ENCODE measurements around the gene CGNL1.

CGNL1 gene

GRCh38 chr15:57496946-57497869, 120.9 kb downstream of the CGNL1 start:
- no peak for DNase-seq (ENCODE audit: low read depth)

DNA sequence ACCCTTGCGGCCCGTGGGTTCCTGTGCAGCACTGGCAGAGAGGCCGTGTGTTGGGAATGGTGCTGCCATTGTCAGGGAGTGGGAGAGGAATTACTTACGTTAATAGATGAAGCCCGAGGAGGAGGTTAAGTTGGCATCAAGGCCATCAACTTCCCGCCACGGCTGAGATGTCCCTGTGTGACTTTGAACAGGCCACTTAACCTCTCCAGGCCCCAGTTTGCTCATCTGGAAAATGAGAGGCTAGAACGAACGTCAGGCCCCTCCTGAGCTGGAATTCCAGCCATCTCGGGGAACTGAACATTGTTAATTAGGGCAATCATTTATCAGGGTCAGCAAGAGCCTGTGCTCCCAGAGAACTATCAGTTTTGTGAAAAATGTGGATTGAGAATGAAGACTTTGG, 124.0 kb downstream of the CGNL1 start:
- no peak for DNase-seq (ENCODE audit: low read depth)

GRCh38 chr15:57500979-57501576, 124.8 kb downstream of the CGNL1 start:
- DNase-seq (ENCODE audit: low read depth) = no peak

GRCh38 chr15:57502116-57502515, 125.8 kb downstream of the CGNL1 start:
- DNase-seq (ENCODE audit: low read depth) = no peak

DNA sequence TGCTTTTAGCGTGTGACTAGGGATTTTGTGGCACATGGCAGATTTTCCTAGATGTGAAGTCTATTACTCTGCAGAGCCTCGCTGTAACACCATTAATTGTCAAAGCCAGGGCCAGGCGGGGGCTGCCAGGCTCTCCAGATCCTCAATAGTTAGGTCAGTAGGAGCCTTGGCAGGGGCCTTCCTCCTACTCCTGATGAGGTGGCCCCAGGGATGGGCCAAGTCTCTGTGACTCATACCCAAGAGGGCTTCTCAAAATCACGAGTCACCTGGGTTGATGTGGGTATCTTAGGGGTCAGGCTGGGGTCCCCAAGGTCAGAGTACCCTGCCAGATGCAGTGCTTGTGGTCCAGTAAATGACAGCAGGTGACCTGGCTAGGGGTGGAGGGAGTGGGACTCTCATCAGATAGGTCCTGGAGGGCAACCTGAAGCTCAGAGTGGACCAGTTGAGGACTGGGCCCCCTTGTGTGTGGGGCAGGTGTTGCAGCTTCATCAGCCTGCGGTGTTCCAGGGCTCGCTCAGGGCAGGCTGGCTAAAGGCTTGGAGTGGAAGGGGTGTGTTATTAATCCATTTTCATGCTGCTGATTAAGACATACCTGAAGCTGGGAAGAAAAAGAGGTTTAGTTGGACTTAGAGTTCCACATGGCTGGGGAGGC, 126.9 kb downstream of the CGNL1 start:
- no peak for DNase-seq (ENCODE audit: low read depth)

DNA sequence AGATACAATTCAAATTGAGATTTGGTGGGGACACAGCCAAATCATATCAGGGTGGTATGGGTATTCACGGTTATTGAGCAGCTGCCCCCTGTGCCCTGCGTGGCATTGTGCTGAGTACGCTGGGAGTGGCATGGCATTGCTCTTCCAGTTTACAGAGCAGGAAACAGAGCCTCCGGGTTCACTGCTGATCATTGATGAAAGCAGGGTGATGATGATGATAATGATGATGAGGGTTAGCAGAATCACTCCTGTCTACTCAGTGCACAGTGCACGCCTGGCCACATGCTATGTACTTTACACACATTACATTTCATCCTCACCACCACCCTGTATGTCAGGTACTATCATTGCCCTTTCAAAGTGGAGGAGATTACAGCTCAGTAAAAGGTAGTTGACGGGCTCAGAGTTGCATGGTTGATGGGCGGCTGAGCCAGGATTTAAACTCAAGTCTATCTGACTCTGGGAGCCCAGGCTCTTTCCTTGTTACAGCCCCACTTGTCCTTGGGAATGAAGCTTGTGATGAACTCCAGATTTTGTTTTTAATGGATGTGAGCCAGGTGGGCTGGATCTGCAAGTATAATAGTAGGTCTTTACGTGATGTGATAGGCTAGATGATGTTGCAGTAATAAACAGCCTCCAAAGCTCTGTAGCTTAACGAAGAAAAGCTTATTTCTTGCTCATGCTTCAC, 127.8 kb downstream of the CGNL1 start:
- DNase-seq (ENCODE audit: low read depth) = no peak

DNA sequence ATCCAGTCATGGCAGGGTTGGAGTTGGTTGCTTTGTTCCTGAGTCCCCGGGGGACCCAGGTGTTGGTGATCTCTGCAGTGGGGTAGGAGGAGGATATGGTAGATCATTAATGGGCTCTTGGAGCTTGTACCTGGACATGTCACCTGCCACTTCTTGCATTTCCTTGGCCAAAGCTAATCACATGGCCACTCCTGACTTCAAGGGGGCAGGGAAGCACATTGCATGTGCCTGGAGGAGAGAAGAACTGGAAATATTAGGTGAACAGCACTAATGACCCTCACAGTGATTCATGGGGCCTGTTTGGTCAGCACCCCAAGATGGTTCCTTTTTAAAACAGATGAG, 128.3 kb downstream of the CGNL1 start:
- DNase-seq (ENCODE audit: low read depth) = no peak

DNA sequence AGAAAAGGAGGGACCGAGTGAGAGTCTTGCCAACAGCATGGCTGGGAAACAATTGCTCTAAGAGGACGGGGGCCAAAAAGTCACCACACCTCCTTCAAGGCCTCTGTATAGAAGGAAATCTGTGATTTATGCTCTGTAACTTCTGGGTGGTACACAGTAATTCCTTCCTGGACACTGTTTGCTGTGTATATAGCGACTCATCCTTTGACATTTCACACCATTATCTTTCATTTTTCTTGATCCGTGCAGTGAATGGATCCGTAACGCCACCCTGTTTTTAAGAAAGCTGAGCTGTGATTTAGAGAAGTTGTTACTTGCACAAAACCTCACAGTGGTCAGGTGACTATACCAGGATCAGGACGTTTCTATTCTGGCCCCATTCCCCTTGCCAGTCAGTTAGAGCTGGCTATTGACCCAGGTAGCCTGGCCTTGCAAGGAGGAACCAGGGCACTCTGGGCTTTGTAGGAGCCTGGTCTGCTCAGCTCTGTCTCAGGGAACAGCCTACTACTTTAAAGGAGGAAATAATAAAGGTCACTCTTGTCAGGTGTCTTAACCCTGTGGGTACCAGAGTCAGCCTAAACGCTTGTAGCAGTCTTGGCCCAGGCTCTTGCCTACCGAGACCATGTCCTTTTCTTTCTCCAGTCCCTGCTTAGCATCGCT, 128.9 kb downstream of the CGNL1 start:
- no peak for DNase-seq (ENCODE audit: low read depth)

DNA sequence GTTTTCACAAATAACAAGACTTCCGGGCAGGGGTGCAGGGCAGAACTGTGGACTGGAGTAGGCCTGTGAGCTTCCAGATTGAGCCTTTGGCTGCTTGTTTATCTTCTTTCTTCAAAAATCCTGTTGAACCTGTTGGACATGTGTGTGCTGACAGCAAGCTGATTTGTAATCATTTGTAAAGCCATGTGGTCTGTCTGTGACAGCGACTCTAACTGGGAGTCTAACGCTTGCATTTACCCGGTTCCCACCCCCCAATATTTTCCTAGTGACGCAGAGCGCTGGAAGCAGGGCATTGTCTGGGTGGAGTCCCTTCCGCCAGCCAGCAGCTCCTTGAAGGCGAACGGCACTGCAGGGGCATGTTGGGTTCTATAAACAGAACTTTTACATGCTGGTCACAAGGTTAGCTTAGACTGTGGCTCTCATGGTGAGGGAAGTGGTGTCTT, 129.7 kb downstream of the CGNL1 start:
- no peak for DNase-seq (ENCODE audit: low read depth)

GRCh38 chr15:57506422-57506821, 130.1 kb downstream of the CGNL1 start:
- DNase-seq (ENCODE audit: low read depth) = no peak

DNA sequence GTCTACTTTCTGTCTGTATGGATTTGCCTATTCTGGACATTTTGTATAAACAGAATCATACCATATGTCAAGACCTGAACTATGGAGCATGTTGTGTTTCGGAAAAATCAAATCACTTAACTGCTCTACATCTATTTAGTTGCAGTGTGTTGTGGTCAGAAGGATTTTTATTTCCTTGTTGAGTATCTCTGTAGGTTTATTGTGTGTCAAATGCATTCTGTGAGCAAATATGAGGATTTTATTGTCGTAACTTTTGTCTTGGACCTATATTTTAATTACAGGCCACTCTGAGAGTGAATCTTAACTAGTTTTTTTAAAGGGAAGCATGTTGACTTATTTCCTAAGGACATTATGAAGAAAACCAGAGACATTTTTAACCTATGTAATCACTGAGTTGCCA, 130.8 kb downstream of the CGNL1 start:
- no peak for DNase-seq (ENCODE audit: low read depth)

GRCh38 chr15:57509126-57509525, 132.8 kb downstream of the CGNL1 start:
- no peak for DNase-seq (ENCODE audit: low read depth)

DNA sequence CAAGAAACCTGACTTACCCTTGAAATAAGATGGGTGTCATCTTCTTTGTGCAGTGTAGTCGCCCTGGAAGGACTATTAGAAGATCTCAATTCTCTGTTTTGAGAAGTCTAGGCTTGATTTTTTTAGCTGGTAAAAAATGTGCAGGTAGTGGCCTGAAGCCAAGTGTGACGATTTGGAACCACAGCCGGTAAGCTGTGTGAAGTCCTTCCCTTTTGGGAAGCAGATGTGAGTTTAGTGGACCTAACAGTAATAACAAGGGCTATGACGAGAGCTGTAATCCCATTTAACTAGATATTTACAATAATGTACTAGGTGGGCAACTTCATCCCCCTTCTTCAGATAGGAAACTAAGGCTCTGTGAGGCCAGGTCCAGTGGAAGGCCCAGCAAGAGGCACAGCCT, 133.7 kb downstream of the CGNL1 start:
- DNase-seq (ENCODE audit: low read depth) = no peak

DNA sequence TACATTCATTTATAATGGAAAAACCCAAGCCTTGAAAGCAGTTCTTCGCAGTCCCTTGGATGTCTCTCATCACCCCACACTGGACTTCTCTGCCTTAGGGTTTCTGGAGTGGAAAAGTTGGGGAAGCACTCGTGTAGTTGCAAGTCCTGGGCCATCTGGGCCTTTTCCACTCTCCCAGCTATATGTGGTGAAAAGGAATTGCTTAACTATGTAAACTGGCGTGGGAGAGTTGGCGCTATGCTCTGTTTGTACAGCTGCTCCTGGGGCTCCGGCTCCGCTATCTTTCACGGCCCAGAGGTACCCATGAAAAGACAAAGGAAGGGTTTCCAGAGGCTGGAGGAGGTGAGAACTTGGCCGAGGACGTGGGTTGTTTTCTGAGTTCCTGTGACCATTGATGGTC, 134.3 kb downstream of the CGNL1 start:
- no peak for DNase-seq (ENCODE audit: low read depth)

DNA sequence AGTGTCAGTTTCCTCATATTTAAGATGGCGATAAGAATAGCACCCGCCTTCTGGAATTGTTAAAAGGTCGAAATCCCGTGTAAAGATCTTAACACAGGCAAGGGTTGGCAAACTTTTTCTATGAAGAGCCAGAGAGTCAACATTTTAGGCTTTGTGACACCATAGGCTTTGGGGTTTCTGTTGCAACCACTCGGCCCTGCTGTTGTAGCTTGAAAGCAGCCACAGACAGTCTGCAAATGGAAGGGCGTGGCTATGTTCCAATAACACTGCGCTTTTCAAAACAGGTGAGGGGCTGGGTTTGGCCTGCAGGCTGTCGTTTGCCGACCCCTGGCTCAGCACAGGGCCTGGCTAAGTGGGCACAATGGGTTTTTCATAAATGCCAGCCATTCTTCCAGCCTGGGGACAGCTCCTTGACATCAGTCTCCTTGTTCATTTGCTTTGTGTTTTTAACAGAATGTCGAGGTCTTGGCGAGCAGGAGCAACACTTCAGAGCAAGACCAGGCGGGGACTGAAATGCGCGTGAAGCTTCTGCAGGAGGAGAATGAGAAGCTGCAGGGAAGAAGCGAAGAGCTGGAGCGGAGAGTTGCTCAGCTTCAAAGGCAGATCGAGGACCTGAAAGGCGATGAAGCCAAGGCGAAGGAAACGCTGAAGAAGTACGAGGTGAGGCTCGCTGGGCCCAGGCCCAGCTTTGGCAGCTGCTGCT, 140.2 kb downstream of the CGNL1 start:
- DNase-seq (ENCODE audit: low read depth) = no peak

DNA sequence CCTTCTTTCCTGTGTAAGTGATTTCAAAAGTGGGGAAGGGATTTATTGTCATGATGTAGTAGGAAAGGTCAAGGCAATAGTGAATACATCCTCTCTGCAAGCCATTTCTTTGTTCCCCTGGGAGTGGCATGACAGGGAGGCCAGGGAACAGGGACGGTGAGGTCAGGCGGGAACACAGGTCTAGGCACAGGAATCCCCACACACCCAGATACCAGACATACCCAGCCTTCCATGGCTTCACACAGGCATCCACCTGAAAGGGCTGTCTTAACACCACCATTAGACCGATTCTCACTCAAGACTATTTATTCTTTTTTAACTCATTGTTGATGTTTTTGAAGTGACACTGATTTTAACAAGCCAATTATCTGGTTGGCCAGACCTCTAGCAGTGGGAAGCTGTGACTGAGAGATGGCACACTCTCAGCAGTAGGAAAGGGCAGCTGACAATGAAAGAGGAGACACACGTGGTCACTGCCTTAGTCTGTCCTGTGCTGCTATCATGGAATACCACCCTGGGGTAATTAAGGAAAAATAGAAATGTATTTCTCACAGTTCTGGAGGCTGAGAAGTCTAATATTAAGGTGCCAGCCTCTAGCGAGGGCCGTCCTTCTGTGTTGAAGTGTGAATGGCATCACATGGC, 140.8 kb downstream of the CGNL1 start:
- DNase-seq (ENCODE audit: low read depth) = no peak

DNA sequence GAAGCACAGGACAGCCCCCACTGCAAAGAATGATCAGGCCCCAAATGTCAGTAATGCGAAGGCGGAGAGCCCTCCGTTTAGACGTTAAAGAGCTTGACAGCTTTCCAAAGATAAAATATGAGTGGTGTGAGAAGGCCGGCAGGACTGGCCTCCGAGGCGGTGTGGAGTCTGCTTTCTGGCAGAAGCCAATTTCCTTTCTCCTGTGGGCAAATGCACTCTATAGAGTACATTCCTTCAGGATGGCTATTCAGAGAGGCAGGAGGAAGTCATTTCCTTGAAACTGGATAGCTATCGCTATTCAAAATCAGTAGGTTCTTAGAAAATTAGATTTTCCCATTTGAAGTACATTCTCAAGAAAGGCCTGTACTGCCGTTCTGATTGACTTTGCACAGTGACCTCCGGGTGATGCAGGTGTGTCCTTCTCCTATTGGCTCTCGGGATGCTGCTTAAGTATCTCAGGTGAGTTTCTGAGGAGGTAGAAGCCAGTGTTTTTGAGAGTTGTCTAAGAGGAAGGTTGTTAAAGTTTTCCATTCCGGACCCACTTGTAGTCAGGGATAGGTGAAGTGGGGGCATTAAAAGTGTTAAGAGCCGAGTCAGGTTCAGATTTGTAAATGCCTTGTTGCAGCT, 142.6 kb downstream of the CGNL1 start:
- no peak for DNase-seq (ENCODE audit: low read depth)

GRCh38 chr15:57519806-57520205, 143.5 kb downstream of the CGNL1 start:
- DNase-seq (ENCODE audit: low read depth) = no peak

DNA sequence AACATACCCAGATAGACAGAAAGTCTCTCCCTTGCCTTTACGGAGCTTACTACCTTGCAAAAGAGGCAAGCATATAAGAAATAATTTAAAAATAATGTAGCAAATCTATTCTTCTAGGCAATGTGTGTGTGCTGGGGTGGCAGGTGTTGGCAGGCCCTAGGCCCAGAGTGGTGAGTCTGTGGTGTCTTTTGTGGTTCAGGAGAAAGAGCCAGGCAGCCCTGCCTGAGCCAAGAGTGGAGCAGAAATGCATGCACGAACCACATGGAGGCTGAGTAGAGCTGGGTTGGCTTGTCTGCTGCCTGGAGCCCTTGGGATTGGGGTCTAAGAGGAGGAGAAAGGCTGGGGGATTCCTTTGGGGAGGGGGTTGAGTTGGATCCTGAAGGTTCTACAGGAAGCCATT, 145.2 kb downstream of the CGNL1 start:
- DNase-seq (ENCODE audit: low read depth) = no peak

GRCh38 chr15:57522148-57522547, 145.8 kb downstream of the CGNL1 start:
- DNase-seq (ENCODE audit: low read depth) = no peak
